ENCODE data around the gene PLA2G5. TPM values are rescaled to one million over a fixed set of nuclear protein-coding genes. Genes with fewer than 3 reads are reported as not detected.

PLA2G5 gene
- total and polyA plus RNA-seq, 9 of the 15 experiments (the other 6 are each of a cell fraction or from before 2014, with no cell fraction given), result not detected

DNA sequence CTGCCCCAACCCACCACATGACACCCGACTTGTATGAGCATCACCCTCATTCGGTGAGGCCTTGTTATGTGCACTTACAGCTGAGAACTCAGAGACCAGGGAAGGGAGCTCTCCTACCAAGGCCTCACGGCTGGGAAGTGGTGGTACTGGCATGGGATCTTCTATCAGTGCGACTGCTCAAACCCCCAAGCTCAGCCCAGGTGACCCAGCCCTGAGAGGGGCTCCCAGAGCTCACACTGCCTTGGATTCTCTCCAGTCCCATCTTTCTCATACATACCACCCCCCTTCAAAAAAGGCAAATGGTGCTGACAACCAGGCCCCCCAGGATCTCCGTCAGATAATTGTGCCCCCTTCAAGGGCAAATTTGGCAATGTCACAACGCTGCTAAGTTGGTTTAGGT lies 68.4 kb downstream of the PLA2G5 start:
- H2AFZ ChIP-seq (ENCODE audit: low read depth, low read length), result no peak overlapping the region
- FAIRE-seq (no peak), DNase-seq (ENCODE audit: extremely low read depth in 1 of 4, low spot score in 3 of 4) (no peak), ATAC-seq (no peak)
- H4K20me1 ChIP-seq (replicated peaks; ENCODE audit: control insufficient read depth, insufficient read depth, low read length), result no peaks in the 10 kb centered on the region
- intact Hi-C loops (cut with micrococcal nuclease), result no loop called here
- peaks cover 5 to 63% of the 10 kb centered on the region in 2 experiments; a peak in 2 of 5 replicates for H3K27me3 ChIP-seq (ENCODE audit: control insufficient read depth in 2 of 2, insufficient read depth in 2 of 2, low read length in 2 of 2)
- BruUV-seq (replicated peaks), result no TSS peak
- H3K4me1 ChIP-seq (replicated peaks in 1 of 2; ENCODE audit: control insufficient read depth in 2 of 2, insufficient read depth in 2 of 2, low read length in 2 of 2), result no peaks in the 10 kb centered on the region
- no peaks in the 10 kb centered on the region for H3K36me3 ChIP-seq (ENCODE audit: control insufficient read depth, insufficient read depth, low read length)
- TF ChIP-seq ZBED1 (IDR thresholded peaks at IDR 0.05) (no peak), ZNF408 (CRISPR knock-in tag; IDR thresholded peaks at IDR 0.05; ENCODE audit: low read depth) (no peak), ZNF584 (CRISPR knock-in tag; IDR thresholded peaks at IDR 0.05; ENCODE audit: low read depth) (no peak), ZNF589 (CRISPR knock-in tag; IDR thresholded peaks at IDR 0.05; ENCODE audit: low read depth) (no peak), FOXJ2 (tag; IDR thresholded peaks at IDR 0.05) (no peak), FOXJ3 (CRISPR knock-in tag; IDR thresholded peaks at IDR 0.05) (no peak), ARID1B (IDR thresholded peaks at IDR 0.05) (no peak), MIER1 (IDR thresholded peaks at IDR 0.05; ENCODE audit: low read depth) (no peak), PHB2 (IDR thresholded peaks at IDR 0.05; ENCODE audit: low read depth) (no peak), GATA2 (CRISPR knock-in tag; IDR thresholded peaks at IDR 0.05) (no peak), TBL1XR1 (IDR thresholded peaks at IDR 0.05; ENCODE audit: low read length in 2 of 2) (no peak), ZBTB8A (IDR thresholded peaks at IDR 0.05; ENCODE audit: partially characterized antibody) (no peak), E2F3 (CRISPR knock-in tag; IDR thresholded peaks at IDR 0.05) (no peak), KDM1A (IDR thresholded peaks at IDR 0.05) (no peak)
- TF ChIP-seq, protein P1, sequence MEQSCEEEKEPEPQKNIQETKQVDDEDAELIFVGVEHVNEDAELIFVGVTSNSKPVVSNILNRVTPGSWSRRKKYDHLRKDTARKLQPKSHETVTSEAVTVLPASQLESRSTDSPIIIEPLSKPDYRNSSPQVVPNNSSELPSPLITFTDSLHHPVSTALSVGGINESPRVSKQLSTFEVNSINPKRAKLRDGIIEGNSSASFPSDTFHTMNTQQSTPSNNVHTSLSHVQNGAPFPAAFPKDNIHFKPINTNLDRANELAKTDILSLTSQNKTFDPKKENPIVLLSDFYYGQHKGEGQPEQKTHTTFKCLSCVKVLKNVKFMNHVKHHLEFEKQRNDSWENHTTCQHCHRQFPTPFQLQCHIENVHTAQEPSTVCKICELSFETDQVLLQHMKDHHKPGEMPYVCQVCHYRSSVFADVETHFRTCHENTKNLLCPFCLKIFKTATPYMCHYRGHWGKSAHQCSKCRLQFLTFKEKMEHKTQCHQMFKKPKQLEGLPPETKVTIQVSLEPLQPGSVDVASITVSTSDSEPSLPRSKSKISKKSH (CRISPR knock-in tag; IDR thresholded peaks at IDR 0.05), result no peak
- TF ChIP-seq, protein P2, sequence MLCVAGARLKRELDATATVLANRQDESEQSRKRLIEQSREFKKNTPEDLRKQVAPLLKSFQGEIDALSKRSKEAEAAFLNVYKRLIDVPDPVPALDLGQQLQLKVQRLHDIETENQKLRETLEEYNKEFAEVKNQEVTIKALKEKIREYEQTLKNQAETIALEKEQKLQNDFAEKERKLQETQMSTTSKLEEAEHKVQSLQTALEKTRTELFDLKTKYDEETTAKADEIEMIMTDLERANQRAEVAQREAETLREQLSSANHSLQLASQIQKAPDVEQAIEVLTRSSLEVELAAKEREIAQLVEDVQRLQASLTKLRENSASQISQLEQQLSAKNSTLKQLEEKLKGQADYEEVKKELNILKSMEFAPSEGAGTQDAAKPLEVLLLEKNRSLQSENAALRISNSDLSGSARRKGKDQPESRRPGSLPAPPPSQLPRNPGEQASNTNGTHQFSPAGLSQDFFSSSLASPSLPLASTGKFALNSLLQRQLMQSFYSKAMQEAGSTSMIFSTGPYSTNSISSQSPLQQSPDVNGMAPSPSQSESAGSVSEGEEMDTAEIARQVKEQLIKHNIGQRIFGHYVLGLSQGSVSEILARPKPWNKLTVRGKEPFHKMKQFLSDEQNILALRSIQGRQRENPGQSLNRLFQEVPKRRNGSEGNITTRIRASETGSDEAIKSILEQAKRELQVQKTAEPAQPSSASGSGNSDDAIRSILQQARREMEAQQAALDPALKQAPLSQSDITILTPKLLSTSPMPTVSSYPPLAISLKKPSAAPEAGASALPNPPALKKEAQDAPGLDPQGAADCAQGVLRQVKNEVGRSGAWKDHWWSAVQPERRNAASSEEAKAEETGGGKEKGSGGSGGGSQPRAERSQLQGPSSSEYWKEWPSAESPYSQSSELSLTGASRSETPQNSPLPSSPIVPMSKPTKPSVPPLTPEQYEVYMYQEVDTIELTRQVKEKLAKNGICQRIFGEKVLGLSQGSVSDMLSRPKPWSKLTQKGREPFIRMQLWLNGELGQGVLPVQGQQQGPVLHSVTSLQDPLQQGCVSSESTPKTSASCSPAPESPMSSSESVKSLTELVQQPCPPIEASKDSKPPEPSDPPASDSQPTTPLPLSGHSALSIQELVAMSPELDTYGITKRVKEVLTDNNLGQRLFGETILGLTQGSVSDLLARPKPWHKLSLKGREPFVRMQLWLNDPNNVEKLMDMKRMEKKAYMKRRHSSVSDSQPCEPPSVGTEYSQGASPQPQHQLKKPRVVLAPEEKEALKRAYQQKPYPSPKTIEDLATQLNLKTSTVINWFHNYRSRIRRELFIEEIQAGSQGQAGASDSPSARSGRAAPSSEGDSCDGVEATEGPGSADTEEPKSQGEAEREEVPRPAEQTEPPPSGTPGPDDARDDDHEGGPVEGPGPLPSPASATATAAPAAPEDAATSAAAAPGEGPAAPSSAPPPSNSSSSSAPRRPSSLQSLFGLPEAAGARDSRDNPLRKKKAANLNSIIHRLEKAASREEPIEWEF (CRISPR knock-in tag; IDR thresholded peaks at IDR 0.05), result no peak
- TF ChIP-seq, protein P3, sequence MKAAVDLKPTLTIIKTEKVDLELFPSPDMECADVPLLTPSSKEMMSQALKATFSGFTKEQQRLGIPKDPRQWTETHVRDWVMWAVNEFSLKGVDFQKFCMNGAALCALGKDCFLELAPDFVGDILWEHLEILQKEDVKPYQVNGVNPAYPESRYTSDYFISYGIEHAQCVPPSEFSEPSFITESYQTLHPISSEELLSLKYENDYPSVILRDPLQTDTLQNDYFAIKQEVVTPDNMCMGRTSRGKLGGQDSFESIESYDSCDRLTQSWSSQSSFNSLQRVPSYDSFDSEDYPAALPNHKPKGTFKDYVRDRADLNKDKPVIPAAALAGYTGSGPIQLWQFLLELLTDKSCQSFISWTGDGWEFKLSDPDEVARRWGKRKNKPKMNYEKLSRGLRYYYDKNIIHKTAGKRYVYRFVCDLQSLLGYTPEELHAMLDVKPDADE (conservative IDR thresholded peaks at IDR 0.05; ENCODE audit: control insufficient read depth, low read depth, low read length), result no peak
- no peaks in the 10 kb centered on the region for H3K9me3 ChIP-seq (replicated peaks; ENCODE audit: control insufficient read depth, insufficient read depth, low read depth, low read length)
- no peak overlapping the region for H3K4me3 ChIP-seq
- in situ Hi-C loops (cut with MboI), result no loop called here
- no peak overlapping the region for H3K27ac ChIP-seq (ENCODE audit: extremely low read depth, low read depth, low read length)
- CTCF ChIA-PET (ENCODE audit: low intra/inter-chr PET ratio), result no interaction called here
- POLR2A ChIA-PET, result no interaction called here
- H3K9me1 ChIP-seq (ENCODE audit: control insufficient read depth, insufficient read depth, low read length), result no peaks in the 10 kb centered on the region
- H3K4me2 ChIP-seq (ENCODE audit: insufficient read depth, low read length), result no peak overlapping the region
- no peaks in the 10 kb centered on the region for H3K79me2 ChIP-seq (ENCODE audit: control insufficient read depth, insufficient read depth, low read length)
- H3K9ac ChIP-seq (ENCODE audit: insufficient read depth in 1 of 2, low read depth in 2 of 2, low read length in 2 of 2), result no peak overlapping the region
- WGBS (ENCODE audit: insufficient coverage, low coverage, missing lambda C conversion rate), result 1% methylated on average over 6 of the region's 6 CpGs

All from K562 (cell line).